Measurements from ENCODE around the gene HOOK1.

The HOOK1 gene

GRCh38 chr1:59880735-59881134 lies 66.0 kb downstream of the HOOK1 start:
- Histone ChIP-seq H3K27me3 (no peaks in the 10 kb centered on the region), H3K27ac (no peak overlapping the region), H3K36me3 (no peaks in the 10 kb centered on the region), H3K9ac (no peak overlapping the region), H3K4me2 (no peak overlapping the region), H4K20me1 (no peaks in the 10 kb centered on the region), H3K4me3 (no peak overlapping the region), H3K9me3 (peaks cover 22% of the 10 kb centered on the region), H3K4me1 (no peaks in the 10 kb centered on the region)
- no peak for TF ChIP-seq Cebpa-rat (IDR thresholded peaks at IDR 0.05)

- Histone ChIP-seq H3K27ac (no peak overlapping the region), H3K9me3 (peaks cover 26% of the 10 kb centered on the region; the same call in 1 of the 2 replicates), H3K36me3 (no peaks in the 10 kb centered on the region), H3K4me1 (no peaks in the 10 kb centered on the region), H4K20me1 (no peaks in the 10 kb centered on the region), H3K4me2 (no peak overlapping the region), H3K4me3 (no peak overlapping the region), H3K27me3 (no peaks in the 10 kb centered on the region), H3K9ac (no peak overlapping the region)
- TF ChIP-seq Cebpa-rat (IDR thresholded peaks at IDR 0.05), result no peak
Measured at GRCh38 chr1:59885160-59885832, 70.5 kb downstream of the HOOK1 start.

- Histone ChIP-seq H3K36me3 (no peaks in the 10 kb centered on the region), H3K4me3 (no peak overlapping the region), H3K27me3 (no peaks in the 10 kb centered on the region), H3K4me2 (no peak overlapping the region), H3K27ac (no peak overlapping the region), H4K20me1 (no peaks in the 10 kb centered on the region), H3K9ac (no peak overlapping the region), H3K4me1 (no peaks in the 10 kb centered on the region), H3K9me3 (peaks cover 27% of the 10 kb centered on the region; the same call in 1 of the 2 replicates)
- TF ChIP-seq Cebpa-rat (IDR thresholded peaks at IDR 0.05), result no peak
Measured at GRCh38 chr1:59892841-59893811, 78.4 kb downstream of the HOOK1 start.

GRCh38 chr1:59897165-59897564 lies 82.4 kb downstream of the HOOK1 start:
- Histone ChIP-seq H3K4me1 (no peaks in the 10 kb centered on the region), H3K4me3 (no peak overlapping the region), H3K27ac (no peak overlapping the region)

GRCh38 chr1:59898927-59899326 lies 84.2 kb downstream of the HOOK1 start:
- Histone ChIP-seq H3K9ac (no peak overlapping the region), H3K27me3 (no peaks in the 10 kb centered on the region), H4K20me1 (no peaks in the 10 kb centered on the region), H3K4me3 (no peak overlapping the region), H3K4me1 (no peaks in the 10 kb centered on the region), H3K27ac (no peak overlapping the region), H3K9me3 (no peaks in the 10 kb centered on the region), H3K4me2 (no peak overlapping the region), H3K36me3 (no peaks in the 10 kb centered on the region)
- TF ChIP-seq Cebpa-rat (IDR thresholded peaks at IDR 0.05), result no peak

More at GRCh38 chr1:59897165-59897564, 82.4 kb downstream of the HOOK1 start:
- Histone ChIP-seq H4K20me1 (no peaks in the 10 kb centered on the region), H3K4me2 (no peak overlapping the region), H3K36me3 (no peaks in the 10 kb centered on the region), H3K9ac (no peak overlapping the region), H3K27me3 (no peaks in the 10 kb centered on the region), H3K9me3 (no peaks in the 10 kb centered on the region)
- TF ChIP-seq Cebpa-rat (IDR thresholded peaks at IDR 0.05), result no peak

GRCh38 chr1:59900640-59901039 lies 85.9 kb downstream of the HOOK1 start:
- TF ChIP-seq Cebpa-rat (IDR thresholded peaks at IDR 0.05), result no peak
- Histone ChIP-seq H3K9me3 (no peaks in the 10 kb centered on the region), H3K27me3 (no peaks in the 10 kb centered on the region)

GRCh38 chr1:59901770-59902388 lies 87.1 kb downstream of the HOOK1 start:
- no peak overlapping the region for H3K27ac ChIP-seq

More at GRCh38 chr1:59900640-59901039, 85.9 kb downstream of the HOOK1 start:
- Histone ChIP-seq H3K4me1 (no peaks in the 10 kb centered on the region), H3K9ac (no peak overlapping the region), H3K36me3 (no peaks in the 10 kb centered on the region), H3K27ac (no peak overlapping the region), H3K4me2 (no peak overlapping the region), H4K20me1 (no peaks in the 10 kb centered on the region), H3K4me3 (no peak overlapping the region)

GRCh38 chr1:59903141-59903754 lies 88.5 kb downstream of the HOOK1 start:
- H3K9me3 ChIP-seq, result no peaks in the 10 kb centered on the region
- H3K4me2 ChIP-seq, result no peak overlapping the region
- H3K9ac ChIP-seq, result no peak overlapping the region
- H3K27me3 ChIP-seq, result no peaks in the 10 kb centered on the region
- no peaks in the 10 kb centered on the region for H3K4me1 ChIP-seq
- H3K27ac ChIP-seq, result no peak overlapping the region
- no peaks in the 10 kb centered on the region for H3K36me3 ChIP-seq
- no peaks in the 10 kb centered on the region for H4K20me1 ChIP-seq
- TF ChIP-seq Cebpa-rat (IDR thresholded peaks at IDR 0.05), result no peak
- H3K4me3 ChIP-seq, result no peak overlapping the region

More at GRCh38 chr1:59901770-59902388, 87.1 kb downstream of the HOOK1 start:
- Histone ChIP-seq H3K4me3 (no peak overlapping the region), H3K9ac (no peak overlapping the region), H3K4me1 (no peaks in the 10 kb centered on the region), H4K20me1 (no peaks in the 10 kb centered on the region), H3K4me2 (no peak overlapping the region), H3K27me3 (no peaks in the 10 kb centered on the region), H3K36me3 (no peaks in the 10 kb centered on the region), H3K9me3 (no peaks in the 10 kb centered on the region)
- no peak for TF ChIP-seq Cebpa-rat (IDR thresholded peaks at IDR 0.05)

GRCh38 chr1:59906931-59907330 lies 92.2 kb downstream of the HOOK1 start:
- no peaks in the 10 kb centered on the region for H3K9me3 ChIP-seq
- H3K4me2 ChIP-seq, result no peak overlapping the region
- no peak overlapping the region for H3K4me3 ChIP-seq
- no peak overlapping the region for H3K9ac ChIP-seq
- H3K27me3 ChIP-seq, result no peaks in the 10 kb centered on the region
- H3K36me3 ChIP-seq, result no peaks in the 10 kb centered on the region
- no peaks in the 10 kb centered on the region for H4K20me1 ChIP-seq
- TF ChIP-seq Cebpa-rat (IDR thresholded peaks at IDR 0.05), result no peak
- no peak overlapping the region for H3K27ac ChIP-seq
- no peaks in the 10 kb centered on the region for H3K4me1 ChIP-seq
